NCI-H128 (cell line): ENCODE data around the gene DTD2.

ENCODE experiments used
- DNase-seq: peaks from one replicate; lab custom pipeline; 2025; ENCODE audit not compliant: unreplicated experiment; lab: John Stamatoyannopoulos, UW

The DTD2 gene

GRCh38 chr14:31405599-31406232 is 51.6 kb downstream of the DTD2 start:
- DNase-seq = no peak

- DNase-seq = no peak
Measured at GRCh38 chr14:31405106-31405505, 52.2 kb downstream of the DTD2 start.

- no peak for DNase-seq
Measured at GRCh38 chr14:31403707-31404106, 53.6 kb downstream of the DTD2 start.

GRCh38 chr14:31402764-31403439 is 54.4 kb downstream of the DTD2 start:
- no peak for DNase-seq

- DNase-seq = no peak
Measured at GRCh38 chr14:31401369-31401932, 55.9 kb downstream of the DTD2 start.

GRCh38 chr14:31400031-31400638 is 57.2 kb downstream of the DTD2 start:
- DNase-seq = no peak
